ENCODE measurements around the gene CDC25C. TPM values are rescaled to one million over a fixed set of nuclear protein-coding genes. Genes with fewer than 3 reads are reported as not detected.

The CDC25C gene
- total and polyA plus RNA-seq, 9 of the 15 experiments (the other 6 are each of a cell fraction or from before 2014, with no cell fraction given), result 19.1 to 63.7 (median 31.9) TPM

DNA sequence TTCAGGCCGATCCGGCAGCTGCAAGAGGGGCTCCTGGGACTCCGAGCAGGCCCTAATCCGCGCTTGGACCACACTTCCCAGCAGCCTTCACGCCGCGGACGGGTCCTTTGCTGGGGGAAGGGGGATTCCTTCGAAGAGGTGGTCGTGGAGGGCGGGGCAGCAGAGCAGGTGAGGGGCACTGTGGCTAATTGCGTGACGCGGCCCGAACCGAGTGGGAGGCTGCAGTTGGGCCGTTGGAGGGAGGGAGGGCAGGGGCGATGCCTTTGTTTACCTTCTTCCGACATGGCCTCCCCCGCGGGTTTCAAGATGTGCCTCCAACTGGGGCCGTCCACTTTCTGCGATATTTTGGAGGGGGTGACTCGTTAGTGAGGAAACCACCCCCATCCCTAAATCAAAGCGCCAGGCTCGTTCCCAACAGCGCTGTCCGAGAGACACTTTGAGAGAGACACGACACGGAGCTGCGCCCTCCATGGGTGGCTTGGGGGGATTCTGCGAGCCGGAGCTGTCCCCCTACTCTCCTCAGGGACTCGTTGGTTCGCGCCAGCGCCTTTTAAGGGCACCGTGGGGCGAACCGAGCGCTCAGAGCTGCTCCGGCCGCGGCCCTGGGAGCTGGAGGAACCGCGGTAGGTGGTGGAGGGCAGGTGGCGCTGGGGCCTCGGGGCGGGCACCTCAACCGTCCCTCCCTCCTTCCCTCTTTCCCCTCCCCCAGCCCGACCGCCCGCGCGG lies 6.2 kb upstream of the CDC25C start, which contains the start of gene FAM53C (continued):
- TF ChIP-seq, protein P1, sequence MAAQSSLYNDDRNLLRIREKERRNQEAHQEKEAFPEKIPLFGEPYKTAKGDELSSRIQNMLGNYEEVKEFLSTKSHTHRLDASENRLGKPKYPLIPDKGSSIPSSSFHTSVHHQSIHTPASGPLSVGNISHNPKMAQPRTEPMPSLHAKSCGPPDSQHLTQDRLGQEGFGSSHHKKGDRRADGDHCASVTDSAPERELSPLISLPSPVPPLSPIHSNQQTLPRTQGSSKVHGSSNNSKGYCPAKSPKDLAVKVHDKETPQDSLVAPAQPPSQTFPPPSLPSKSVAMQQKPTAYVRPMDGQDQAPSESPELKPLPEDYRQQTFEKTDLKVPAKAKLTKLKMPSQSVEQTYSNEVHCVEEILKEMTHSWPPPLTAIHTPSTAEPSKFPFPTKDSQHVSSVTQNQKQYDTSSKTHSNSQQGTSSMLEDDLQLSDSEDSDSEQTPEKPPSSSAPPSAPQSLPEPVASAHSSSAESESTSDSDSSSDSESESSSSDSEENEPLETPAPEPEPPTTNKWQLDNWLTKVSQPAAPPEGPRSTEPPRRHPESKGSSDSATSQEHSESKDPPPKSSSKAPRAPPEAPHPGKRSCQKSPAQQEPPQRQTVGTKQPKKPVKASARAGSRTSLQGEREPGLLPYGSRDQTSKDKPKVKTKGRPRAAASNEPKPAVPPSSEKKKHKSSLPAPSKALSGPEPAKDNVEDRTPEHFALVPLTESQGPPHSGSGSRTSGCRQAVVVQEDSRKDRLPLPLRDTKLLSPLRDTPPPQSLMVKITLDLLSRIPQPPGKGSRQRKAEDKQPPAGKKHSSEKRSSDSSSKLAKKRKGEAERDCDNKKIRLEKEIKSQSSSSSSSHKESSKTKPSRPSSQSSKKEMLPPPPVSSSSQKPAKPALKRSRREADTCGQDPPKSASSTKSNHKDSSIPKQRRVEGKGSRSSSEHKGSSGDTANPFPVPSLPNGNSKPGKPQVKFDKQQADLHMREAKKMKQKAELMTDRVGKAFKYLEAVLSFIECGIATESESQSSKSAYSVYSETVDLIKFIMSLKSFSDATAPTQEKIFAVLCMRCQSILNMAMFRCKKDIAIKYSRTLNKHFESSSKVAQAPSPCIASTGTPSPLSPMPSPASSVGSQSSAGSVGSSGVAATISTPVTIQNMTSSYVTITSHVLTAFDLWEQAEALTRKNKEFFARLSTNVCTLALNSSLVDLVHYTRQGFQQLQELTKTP (IDR thresholded peaks at IDR 0.05; ENCODE audit: low read depth in 1 of 2, partially characterized antibody in 2 of 2), result peak; percentile 16 to 89
- TF ChIP-seq ZKSCAN3 (CRISPR knock-in tag; IDR thresholded peaks at IDR 0.05) (no peak), FIP1L1 (IDR thresholded peaks at IDR 0.05; ENCODE audit: low read depth, low read length, poor library complexity, severe bottlenecking) (peak; percentile 99), KAT2B (IDR thresholded peaks at IDR 0.05; ENCODE audit: low read depth, low read length) (no peak), MEIS2 (IDR thresholded peaks at IDR 0.05; ENCODE audit: partially characterized antibody) (no peak), POLR2B (IDR thresholded peaks at IDR 0.05; ENCODE audit: low read depth, partially characterized antibody) (peak; percentile 99), THRAP3 (IDR thresholded peaks at IDR 0.05; ENCODE audit: borderline replicate concordance) (no peak), SLC30A9 (CRISPR knock-in tag; IDR thresholded peaks at IDR 0.05) (no peak), RAD21 (CRISPR knock-in tag; conservative IDR thresholded peaks at IDR 0.05 in 1 of 2, IDR thresholded peaks at IDR 0.05 in 1 of 2) (no peak), RNF2 (IDR thresholded peaks at IDR 0.05) (peak; percentile 95), ZNF507 (tag; conservative IDR thresholded peaks at IDR 0.05) (no peak), EP300 (IDR thresholded peaks at IDR 0.05; ENCODE audit: low read length) (peak; percentile 15; the same call in 1 of the 2 replicates), SMARCA5 (IDR thresholded peaks at IDR 0.05) (no peak)
- TF ChIP-seq, protein P2, sequence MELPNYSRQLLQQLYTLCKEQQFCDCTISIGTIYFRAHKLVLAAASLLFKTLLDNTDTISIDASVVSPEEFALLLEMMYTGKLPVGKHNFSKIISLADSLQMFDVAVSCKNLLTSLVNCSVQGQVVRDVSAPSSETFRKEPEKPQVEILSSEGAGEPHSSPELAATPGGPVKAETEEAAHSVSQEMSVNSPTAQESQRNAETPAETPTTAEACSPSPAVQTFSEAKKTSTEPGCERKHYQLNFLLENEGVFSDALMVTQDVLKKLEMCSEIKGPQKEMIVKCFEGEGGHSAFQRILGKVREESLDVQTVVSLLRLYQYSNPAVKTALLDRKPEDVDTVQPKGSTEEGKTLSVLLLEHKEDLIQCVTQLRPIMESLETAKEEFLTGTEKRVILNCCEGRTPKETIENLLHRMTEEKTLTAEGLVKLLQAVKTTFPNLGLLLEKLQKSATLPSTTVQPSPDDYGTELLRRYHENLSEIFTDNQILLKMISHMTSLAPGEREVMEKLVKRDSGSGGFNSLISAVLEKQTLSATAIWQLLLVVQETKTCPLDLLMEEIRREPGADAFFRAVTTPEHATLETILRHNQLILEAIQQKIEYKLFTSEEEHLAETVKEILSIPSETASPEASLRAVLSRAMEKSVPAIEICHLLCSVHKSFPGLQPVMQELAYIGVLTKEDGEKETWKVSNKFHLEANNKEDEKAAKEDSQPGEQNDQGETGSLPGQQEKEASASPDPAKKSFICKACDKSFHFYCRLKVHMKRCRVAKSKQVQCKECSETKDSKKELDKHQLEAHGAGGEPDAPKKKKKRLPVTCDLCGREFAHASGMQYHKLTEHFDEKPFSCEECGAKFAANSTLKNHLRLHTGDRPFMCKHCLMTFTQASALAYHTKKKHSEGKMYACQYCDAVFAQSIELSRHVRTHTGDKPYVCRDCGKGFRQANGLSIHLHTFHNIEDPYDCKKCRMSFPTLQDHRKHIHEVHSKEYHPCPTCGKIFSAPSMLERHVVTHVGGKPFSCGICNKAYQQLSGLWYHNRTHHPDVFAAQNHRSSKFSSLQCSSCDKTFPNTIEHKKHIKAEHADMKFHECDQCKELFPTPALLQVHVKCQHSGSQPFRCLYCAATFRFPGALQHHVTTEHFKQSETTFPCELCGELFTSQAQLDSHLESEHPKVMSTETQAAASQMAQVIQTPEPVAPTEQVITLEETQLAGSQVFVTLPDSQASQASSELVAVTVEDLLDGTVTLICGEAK (IDR thresholded peaks at IDR 0.05), result peak; percentile 51
- TF ChIP-seq, protein P2 (CRISPR knock-in tag; IDR thresholded peaks at IDR 0.05), result no peak; the same call in 1 of the 2 replicates

All from K562 (cell line).